ENCODE measurements around the gene DEK.

Gene DEK

GRCh38 chr6:18277237-18278006 lies 13.1 kb upstream of the DEK start:
- Histone ChIP-seq H3K9ac (no peak overlapping the region), H3K27ac (no peak overlapping the region), H3K4me2 (no peak overlapping the region), H3K36me3 (ENCODE audit: insufficient read depth) (no peaks in the 10 kb centered on the region), H3K79me2 (ENCODE audit: insufficient read depth, low read depth) (no peaks in the 10 kb centered on the region), H4K20me1 (ENCODE audit: insufficient read depth) (no peaks in the 10 kb centered on the region), H2AFZ (ENCODE audit: low read depth) (no peak overlapping the region), H3K27me3 (ENCODE audit: insufficient read depth, low read depth) (no peaks in the 10 kb centered on the region), H3K4me3 (IDR thresholded peaks at IDR 0.05; ENCODE audit: insufficient read depth, low read depth, low read length) (no peak overlapping the region), H3K4me1 (ENCODE audit: low read depth, poor library complexity, severe bottlenecking) (no peaks in the 10 kb centered on the region)
- TF ChIP-seq, protein P1, sequence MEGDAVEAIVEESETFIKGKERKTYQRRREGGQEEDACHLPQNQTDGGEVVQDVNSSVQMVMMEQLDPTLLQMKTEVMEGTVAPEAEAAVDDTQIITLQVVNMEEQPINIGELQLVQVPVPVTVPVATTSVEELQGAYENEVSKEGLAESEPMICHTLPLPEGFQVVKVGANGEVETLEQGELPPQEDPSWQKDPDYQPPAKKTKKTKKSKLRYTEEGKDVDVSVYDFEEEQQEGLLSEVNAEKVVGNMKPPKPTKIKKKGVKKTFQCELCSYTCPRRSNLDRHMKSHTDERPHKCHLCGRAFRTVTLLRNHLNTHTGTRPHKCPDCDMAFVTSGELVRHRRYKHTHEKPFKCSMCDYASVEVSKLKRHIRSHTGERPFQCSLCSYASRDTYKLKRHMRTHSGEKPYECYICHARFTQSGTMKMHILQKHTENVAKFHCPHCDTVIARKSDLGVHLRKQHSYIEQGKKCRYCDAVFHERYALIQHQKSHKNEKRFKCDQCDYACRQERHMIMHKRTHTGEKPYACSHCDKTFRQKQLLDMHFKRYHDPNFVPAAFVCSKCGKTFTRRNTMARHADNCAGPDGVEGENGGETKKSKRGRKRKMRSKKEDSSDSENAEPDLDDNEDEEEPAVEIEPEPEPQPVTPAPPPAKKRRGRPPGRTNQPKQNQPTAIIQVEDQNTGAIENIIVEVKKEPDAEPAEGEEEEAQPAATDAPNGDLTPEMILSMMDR (conservative IDR thresholded peaks at IDR 0.05; ENCODE audit: low read depth, low read length), result no peak

DNA sequence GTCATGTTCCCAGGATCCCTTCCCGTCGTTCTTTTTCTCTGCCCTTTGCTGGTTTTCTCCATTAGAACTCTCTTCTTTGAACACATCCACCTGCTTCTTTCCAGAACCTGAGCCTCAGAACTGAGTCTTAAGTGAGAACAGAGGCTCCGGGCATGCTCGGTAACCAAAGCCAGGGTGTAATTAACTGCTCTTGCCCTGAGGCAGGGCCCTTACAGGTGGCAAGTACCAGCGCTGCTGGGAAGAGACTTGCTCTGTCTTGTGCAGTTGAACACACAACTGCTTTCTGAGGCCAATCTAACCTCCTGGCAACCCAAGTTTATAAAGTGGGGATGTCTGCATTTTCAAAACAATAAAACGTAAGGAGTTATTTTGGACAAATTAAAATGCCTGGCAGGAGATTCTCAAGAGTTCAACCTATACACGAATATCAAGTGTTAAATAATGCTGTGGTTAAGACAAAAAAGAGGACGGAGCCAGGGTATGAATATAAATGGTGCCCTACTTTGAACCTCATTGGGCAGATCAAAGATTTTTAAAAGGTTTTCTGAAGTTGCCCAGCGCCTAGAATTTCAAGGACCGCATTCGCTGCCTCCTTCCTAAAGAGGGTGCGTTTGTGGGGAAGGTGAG lies 12.4 kb upstream of the DEK start:
- no peak overlapping the region for H3K9ac ChIP-seq
- no peak overlapping the region for H3K4me2 ChIP-seq
- no peaks in the 10 kb centered on the region for H4K20me1 ChIP-seq (ENCODE audit: insufficient read depth)
- TF ChIP-seq, protein P1 (conservative IDR thresholded peaks at IDR 0.05; ENCODE audit: low read depth, low read length), result no peak
- no peaks in the 10 kb centered on the region for H3K4me1 ChIP-seq (ENCODE audit: low read depth, poor library complexity, severe bottlenecking)
- no peak overlapping the region for H3K27ac ChIP-seq
- no peaks in the 10 kb centered on the region for H3K27me3 ChIP-seq (ENCODE audit: insufficient read depth, low read depth)
- no peak overlapping the region for H3K4me3 ChIP-seq (IDR thresholded peaks at IDR 0.05; ENCODE audit: insufficient read depth, low read depth, low read length)
- H3K79me2 ChIP-seq (ENCODE audit: insufficient read depth, low read depth), result no peaks in the 10 kb centered on the region
- no peaks in the 10 kb centered on the region for H3K36me3 ChIP-seq (ENCODE audit: insufficient read depth)
- H2AFZ ChIP-seq (ENCODE audit: low read depth), result no peak overlapping the region

DNA sequence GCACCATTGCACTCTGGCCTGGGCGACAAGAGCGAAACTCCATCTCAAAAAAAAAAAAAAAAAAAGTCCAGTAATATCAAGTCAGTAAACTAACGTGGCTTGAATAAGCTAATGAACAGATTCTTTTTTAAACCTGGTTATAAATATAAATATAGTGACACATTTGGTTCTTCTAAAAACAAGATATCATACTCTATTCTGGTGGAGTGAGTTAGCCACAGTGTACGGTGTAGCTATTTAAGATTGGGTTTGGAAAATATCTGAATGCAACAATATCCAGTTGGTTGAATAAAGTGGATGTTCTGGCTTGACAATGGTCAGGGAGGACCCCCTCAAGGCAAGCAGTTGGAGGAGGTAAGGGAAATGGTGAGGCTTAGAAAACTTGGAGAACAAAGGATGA lies 5.9 kb upstream of the DEK start:
- H3K9ac ChIP-seq, result no peak overlapping the region
- H3K79me2 ChIP-seq (ENCODE audit: insufficient read depth, low read depth), result no peaks in the 10 kb centered on the region
- no peaks in the 10 kb centered on the region for H4K20me1 ChIP-seq (ENCODE audit: insufficient read depth)
- H3K4me2 ChIP-seq, result no peak overlapping the region
- H3K27ac ChIP-seq, result no peak overlapping the region
- no peaks in the 10 kb centered on the region for H3K36me3 ChIP-seq (ENCODE audit: insufficient read depth)
- no peak overlapping the region for H3K4me3 ChIP-seq (IDR thresholded peaks at IDR 0.05; ENCODE audit: insufficient read depth, low read depth, low read length)
- TF ChIP-seq, protein P1 (conservative IDR thresholded peaks at IDR 0.05; ENCODE audit: low read depth, low read length), result no peak
- no peak overlapping the region for H2AFZ ChIP-seq (ENCODE audit: low read depth)
- no peaks in the 10 kb centered on the region for H3K27me3 ChIP-seq (ENCODE audit: insufficient read depth, low read depth)
- peaks cover 7% of the 10 kb centered on the region for H3K4me1 ChIP-seq (ENCODE audit: low read depth, poor library complexity, severe bottlenecking)

DNA sequence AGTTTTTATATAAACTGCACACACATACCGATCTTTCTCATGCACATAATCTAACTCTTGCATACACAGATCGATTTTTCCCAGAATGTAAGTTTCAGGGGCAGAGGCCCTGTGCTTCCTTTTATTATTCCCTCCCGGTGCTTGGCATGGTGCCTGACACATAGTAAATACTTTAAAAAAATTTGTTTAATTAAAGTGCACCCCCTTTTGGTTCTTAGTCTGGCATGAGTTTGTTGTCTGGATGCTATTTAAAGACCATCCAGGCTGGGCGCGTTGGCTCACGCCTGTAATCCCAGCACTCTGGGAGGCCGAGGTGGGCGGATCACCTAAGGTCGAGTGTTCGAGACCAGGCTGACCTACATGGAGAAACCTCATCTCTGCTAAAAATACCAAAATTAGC lies 5.4 kb upstream of the DEK start:
- Histone ChIP-seq H3K27me3 (ENCODE audit: insufficient read depth, low read depth) (no peaks in the 10 kb centered on the region), H3K79me2 (ENCODE audit: insufficient read depth, low read depth) (no peaks in the 10 kb centered on the region), H2AFZ (ENCODE audit: low read depth) (no peak overlapping the region), H3K4me3 (IDR thresholded peaks at IDR 0.05; ENCODE audit: insufficient read depth, low read depth, low read length) (no peak overlapping the region), H3K9ac (no peak overlapping the region), H3K4me1 (ENCODE audit: low read depth, poor library complexity, severe bottlenecking) (peaks cover 10% of the 10 kb centered on the region), H3K36me3 (ENCODE audit: insufficient read depth) (no peaks in the 10 kb centered on the region), H3K4me2 (no peak overlapping the region), H4K20me1 (ENCODE audit: insufficient read depth) (no peaks in the 10 kb centered on the region), H3K27ac (no peak overlapping the region)
- TF ChIP-seq, protein P1 (conservative IDR thresholded peaks at IDR 0.05; ENCODE audit: low read depth, low read length), result no peak
